ENCODE data around the gene ACAT2.
A peak's percentile ranks its signal among the peaks of the same experiment; 100 is the strongest.
"Not testable (repeated sequence)": the region's sequence is repeated elsewhere in the genome, so short reads cannot be mapped to it uniquely, and the experiment has no call there.

Gene ACAT2

DNA sequence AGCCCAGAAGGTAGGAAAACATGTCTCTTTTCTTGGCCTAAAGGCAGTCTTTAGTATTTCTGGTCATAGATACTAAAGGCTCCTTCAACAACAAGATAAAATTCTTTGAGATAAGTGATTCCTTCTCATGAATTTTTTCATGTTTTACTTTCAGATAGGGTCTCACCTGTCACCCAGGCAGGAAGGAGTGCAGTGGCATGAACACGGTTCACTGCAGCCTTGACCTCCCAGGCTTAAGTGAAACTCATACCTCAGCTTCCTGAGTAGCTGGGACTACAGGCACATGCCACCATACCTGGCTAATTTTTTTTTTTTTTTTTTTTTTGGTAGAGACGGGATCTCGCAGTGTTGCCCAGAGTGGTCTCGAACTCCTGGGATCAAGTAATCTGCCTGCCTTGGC, 47.3 kb downstream of the ACAT2 start:
- no peak for DNase-seq (ENCODE audit: low read depth in 2 of 2)

DNA sequence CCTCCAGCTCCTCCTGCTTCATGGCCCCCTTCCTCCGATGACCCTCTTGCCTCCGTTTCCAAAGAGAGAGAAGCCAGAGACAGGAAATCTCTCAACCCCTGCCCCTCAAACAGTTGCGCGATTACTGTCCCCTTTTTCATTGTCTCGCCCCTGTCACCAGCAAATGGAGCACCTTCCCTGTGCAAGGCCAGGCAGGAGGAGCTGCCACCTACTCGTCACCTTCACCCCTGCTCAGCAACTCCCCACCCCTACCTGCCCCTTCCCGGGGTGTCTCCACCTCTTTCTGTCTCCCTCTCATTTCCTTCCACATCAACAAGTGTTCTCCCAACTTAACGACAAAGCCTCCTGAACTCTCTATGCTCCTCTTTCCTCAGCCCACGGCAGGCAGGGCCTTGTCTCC, 51.9 kb downstream of the ACAT2 start:
- no peak for DNase-seq (ENCODE audit: low read depth in 2 of 2)

- no peak for DNase-seq (ENCODE audit: low read depth in 2 of 2)
These were observed 53.6 kb downstream of the ACAT2 start for GRCh38 chr6:159815410-159815809.

- DNase-seq (ENCODE audit: low read depth in 2 of 2): not testable (repeated sequence)
These were observed 54.9 kb downstream of the ACAT2 start for GRCh38 chr6:159816775-159817174.

GRCh38 chr6:159817951-159818739, 56.3 kb downstream of the ACAT2 start:
- no peak for DNase-seq (ENCODE audit: low read depth in 2 of 2)

DNA sequence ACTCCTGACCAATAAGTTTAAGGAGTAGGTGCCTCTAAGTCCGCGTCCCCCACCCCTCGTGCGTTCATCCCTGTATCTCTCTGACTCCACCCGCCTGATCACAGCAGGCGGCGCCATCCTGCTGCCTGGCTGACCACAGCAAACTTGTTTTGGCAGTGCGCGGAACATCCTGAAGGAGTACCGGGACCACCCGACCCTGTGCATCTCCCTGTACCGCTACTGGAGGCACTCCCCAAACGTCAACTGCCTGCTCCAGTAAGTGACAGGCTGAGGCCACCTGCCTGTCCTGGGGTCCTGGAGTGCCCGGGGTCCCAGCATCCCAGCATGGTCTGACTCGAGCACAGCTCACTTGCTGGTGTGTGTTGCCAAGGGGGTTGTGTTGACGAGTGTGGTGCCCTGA, 57.3 kb downstream of the ACAT2 start:
- no peak for DNase-seq (ENCODE audit: low read depth in 2 of 2)

GRCh38 chr6:159819932-159820640, 58.2 kb downstream of the ACAT2 start:
- DNase-seq (ENCODE audit: low read depth in 2 of 2): peak; percentile 3 to 28

- DNase-seq (ENCODE audit: low read depth in 2 of 2): no peak
These were observed 59.3 kb downstream of the ACAT2 start for GRCh38 chr6:159821122-159821521.

DNA sequence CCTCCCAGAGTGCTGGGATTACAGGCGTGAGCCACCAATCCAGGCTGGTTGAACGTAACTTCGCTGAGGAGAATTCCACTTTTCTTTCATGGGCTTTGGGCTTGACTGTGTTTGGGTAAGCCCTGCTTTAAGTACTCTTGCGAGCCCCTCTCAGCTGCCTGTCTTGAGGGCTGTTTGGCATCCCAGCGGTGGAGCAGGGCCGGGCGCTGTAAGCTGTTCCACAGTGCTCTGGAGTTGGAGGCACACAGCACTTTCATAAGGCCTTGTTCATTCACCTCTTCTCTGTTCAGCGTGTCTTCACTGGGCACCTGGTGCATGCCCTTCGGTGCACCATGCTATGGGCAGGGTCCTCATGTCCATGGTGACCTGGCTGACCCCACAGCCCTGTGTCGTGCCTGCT, 59.9 kb downstream of the ACAT2 start:
- DNase-seq (ENCODE audit: low read depth in 2 of 2): no peak

DNA sequence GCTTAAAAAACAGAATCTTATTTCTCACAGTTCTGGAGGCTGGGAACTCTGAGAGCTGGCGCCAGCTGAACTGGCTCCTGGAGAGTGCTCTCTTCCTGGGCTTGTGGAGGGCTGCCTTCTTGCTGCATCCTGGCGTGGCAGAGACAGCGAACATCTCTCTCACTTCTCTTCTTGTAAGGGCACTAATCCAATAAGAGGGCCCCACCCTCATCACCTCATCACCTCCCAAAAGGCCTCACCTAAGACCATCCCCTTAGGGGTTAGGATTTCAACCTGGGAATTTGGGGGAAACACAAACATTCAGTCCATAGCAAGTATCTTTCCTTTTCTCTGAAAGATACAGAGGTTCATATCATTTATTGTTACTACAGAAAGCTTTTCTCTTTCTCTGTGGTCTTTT, 62.1 kb downstream of the ACAT2 start:
- DNase-seq (ENCODE audit: low read depth in 2 of 2): no peak

DNA sequence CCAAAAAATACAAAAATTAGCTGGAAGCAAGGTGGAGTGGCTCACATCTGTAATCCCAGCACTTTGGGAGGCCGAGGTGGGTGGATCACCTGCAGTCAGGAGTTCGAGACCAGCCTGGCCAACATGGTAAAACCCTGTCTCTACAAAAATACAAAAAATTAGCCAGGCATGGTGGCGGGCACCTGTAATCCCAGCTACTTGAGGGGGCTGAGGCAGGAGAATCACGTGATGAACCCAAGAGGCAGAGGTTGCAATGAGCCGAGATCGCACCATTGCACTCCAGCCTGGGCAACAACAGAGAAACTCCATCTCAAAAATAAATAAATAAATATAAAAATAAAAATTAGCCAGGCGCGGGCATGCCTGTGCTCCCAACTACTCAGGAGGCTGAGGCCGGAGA, 62.8 kb downstream of the ACAT2 start:
- not testable (repeated sequence) for DNase-seq (ENCODE audit: low read depth in 2 of 2)

DNA sequence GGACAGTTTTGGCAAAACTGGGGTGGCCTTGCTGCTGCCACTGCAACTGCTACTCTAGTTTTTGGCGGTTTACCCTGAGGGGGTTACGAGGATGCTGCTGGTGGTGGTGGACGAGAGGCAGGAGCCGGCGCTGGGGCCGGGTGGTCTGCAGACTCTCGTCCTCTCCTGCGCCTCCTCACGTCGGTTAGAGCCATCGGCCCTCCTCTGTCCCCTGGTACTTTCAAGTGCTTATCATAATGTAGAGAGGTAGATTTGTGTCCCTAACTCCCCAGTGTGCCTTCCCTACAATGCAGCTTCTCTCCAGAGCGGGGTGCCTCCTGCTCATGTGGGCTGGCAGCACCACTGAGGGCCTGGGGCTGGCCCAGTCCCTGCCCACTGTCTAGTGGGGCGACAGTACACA, 64.2 kb downstream of the ACAT2 start:
- DNase-seq (ENCODE audit: low read depth in 2 of 2): no peak

DNA sequence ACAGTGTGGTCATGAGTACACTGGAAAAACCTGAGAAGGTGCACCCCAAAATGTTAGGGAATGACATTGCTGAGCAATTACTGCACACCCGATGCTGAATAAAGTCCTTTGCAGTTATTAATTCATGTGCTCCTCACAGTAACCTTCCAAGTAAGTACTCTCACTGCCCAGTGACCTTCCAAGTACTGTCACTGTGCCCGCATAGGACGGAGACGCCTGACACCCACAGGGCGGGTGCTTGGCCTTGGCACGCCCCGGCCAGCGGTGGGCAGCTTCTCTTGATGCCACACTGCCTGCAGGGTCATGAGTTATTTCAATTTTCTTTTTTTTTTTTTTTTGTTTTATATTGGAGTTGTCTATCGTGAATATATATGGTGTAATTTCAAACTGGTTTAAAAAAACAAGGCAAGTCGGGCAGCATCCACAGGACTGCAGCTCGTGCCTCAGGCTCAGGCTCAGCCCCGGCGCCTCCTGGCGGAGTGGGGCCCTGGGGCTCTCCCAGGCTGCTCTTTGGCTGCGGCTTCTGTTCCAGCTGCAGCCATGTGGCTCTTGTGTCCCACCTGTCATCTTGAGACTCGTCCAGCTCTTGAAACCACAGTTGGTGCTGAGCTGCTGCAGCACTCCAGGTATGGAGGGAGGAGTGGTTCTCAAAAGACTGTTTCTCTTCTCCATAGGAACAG, 65.3 kb downstream of the ACAT2 start:
- DNase-seq (ENCODE audit: low read depth in 2 of 2): no peak

DNA sequence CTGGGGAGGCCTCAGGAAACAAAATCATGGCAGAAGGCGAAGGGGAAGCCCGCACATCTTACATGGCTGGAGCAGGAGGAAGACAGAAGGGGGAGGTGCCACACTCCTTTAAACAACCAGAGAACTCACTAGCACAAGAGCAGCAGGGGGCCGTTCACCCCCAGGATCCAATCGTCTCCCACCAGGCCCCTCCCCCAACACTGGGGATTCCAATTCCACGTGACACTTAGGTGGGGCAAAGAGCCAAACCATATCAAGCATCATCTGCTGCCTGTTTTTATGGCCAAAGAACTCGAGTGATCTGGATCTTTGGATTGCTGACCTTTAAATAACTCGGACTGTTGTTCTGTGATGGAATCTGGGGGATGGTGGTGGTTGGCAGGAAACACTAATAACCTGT, 66.2 kb downstream of the ACAT2 start:
- DNase-seq (ENCODE audit: low read depth in 2 of 2): no peak
